Measurements from ENCODE around the gene PLA2G4C.

Gene PLA2G4C, protein sequence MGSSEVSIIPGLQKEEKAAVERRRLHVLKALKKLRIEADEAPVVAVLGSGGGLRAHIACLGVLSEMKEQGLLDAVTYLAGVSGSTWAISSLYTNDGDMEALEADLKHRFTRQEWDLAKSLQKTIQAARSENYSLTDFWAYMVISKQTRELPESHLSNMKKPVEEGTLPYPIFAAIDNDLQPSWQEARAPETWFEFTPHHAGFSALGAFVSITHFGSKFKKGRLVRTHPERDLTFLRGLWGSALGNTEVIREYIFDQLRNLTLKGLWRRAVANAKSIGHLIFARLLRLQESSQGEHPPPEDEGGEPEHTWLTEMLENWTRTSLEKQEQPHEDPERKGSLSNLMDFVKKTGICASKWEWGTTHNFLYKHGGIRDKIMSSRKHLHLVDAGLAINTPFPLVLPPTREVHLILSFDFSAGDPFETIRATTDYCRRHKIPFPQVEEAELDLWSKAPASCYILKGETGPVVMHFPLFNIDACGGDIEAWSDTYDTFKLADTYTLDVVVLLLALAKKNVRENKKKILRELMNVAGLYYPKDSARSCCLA

GRCh38 chr19:48110350-48110966 is at the start of gene PLA2G4C:
Gene PLA2G4C, minus strand, starts transcription at chr19:48110817. Its CDS starts 4,288 bp downstream, at chr19:48106529.
- peak; percentile 85 for DNase-seq

GRCh38 chr19:48158210-48158790 is 47.7 kb upstream of the PLA2G4C start:
- DNase-seq, result no peak

DNA sequence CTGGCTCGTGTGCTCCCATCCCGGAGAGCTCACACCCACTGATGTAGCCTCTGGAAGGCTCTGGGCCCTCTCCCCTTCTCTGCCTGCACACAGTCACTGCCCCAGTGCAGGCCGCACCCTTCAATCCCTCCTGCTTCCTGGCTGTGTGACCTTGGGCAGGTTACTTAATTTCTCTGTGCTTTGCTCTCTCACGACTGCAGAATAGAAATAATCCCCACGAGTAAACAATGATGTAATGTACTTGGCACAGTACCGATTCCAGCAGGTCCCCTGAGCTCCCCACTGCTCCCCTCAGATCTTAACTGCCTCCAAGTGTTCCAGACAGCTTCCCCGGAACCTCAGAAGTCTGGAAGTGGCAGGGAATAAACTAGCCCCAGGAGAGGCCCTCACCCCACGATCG is 43.4 kb upstream of the PLA2G4C start:
- no peak for DNase-seq

DNA sequence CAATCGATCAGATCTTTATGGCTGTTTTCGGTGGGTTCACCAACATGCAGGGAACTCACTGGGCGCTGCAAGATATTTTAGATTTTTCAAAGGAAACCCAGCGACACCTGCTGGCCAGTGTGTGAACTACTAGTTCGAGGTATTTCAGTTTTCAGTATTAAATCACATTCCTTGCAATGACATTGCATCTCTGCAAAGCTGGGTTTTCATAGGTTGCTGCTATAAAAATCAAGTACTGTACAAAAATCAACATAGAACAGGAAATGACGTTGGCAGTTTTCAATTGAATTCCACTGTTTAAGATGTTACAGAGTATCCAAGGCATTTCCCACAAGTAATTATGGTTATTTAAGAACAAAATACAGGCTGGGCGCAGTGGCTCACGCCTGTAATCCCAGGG is 41.9 kb upstream of the PLA2G4C start:
- peak; percentile 59 for DNase-seq

GRCh38 chr19:48149430-48149829 is 38.8 kb upstream of the PLA2G4C start:
- DNase-seq, result no peak

- no peak for DNase-seq
Measured at GRCh38 chr19:48148576-48148975, 38.0 kb upstream of the PLA2G4C start.

- no peak for DNase-seq
Measured at GRCh38 chr19:48147597-48148175, 37.1 kb upstream of the PLA2G4C start.

DNA sequence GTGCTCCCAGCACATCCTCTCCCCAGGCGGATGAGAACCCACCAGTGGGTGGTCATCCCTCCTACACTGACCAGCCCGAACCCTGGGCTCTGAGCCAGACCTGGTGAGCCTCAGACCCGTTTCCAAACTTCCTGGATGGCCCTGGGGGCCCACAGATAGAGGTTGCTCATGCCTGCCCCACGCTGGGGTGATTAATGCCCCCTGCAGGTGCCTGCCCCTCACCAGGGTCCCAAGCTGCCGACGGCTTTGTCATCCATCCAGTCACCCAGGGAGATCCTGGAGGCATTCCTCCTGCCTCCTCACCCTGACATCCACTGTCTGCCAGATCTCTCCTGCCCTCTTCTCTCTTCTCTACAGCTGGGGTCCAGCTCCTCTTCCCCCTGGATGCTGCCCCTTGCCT is 28.4 kb upstream of the PLA2G4C start:
- no peak for DNase-seq

- DNase-seq, result no peak
Measured at GRCh38 chr19:48137411-48137810, 26.8 kb upstream of the PLA2G4C start.

GRCh38 chr19:48136547-48136946 is 25.9 kb upstream of the PLA2G4C start:
- no peak for DNase-seq

- DNase-seq, result no peak
Measured at GRCh38 chr19:48135411-48135810, 24.8 kb upstream of the PLA2G4C start.

GRCh38 chr19:48133094-48133493 is 22.5 kb upstream of the PLA2G4C start:
- DNase-seq, result no peak

DNA sequence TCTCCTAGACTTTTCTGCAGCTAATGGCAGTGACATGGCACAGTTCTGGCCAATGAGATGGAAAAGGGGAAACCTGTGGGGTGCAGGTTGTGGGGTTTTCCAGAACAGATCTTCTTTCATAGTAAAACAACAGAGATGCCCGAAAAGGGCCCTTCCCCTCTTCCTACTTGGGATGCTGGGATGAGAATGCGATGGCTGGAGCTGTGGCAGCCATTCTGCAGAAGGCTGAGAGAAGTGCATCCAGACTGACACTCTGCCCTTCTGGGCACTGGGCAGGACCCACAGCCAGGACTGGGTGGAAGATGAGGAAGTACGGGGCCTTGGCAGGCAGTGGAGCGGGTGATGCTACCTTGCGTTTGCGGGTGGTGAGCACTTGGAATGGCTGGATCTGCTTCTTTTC is 16.9 kb upstream of the PLA2G4C start:
- no peak for DNase-seq

DNA sequence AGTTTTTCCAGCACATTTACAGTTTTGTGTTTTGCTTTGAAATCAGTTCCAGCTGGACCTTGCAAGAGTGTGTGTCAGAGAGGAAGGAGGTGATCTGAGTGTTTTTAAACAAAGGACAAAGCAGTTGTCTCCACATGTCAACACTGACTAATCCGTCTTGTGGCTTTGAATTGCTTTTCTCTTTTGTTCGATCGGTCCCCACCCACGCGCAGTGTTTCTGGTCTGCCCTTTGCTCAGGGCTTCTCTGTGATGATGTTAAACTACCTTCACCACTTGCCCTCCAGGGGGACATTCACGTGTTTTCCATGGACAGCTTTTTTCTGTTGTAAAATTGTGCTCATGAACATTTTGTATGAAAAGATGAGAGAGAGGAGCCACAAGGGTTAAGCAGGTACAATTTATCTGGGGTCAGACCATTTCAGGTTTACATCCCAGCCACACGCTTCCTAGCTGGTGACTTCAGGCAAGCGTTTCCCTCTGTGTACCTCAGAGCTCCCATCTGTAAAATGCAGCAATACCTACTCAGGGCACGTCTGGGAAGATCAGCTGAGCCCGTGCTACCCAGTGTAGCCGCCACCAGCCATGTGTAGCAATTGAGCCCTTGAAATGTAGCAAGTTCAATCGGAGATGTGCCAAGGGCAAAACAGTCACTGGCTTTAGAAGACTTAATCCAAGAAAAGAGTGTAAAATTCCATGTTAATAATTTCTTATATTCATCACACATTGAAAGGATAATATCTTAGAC is 13.5 kb upstream of the PLA2G4C start:
- DNase-seq, result peak; percentile 47

DNA sequence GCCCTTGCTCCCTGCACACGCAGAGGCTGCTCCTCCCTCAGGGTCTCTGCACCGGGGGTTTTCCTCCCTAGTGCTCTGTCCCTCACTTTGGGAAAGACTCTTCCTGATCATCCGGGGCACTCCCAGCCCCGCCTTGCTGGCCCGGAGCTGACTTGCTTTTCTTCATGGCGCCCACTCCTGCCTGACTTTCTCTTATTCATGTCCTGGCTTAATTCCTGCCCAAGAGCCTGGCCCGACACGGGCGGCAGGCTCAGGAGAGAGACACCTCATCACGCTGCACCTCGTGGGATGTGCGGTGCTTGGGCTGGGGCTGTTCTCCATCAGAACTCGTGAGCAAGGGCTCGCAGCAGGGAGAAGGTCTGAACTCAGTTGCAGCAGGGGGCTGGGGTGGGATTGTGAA is 11.8 kb upstream of the PLA2G4C start:
- DNase-seq, result no peak

DNA sequence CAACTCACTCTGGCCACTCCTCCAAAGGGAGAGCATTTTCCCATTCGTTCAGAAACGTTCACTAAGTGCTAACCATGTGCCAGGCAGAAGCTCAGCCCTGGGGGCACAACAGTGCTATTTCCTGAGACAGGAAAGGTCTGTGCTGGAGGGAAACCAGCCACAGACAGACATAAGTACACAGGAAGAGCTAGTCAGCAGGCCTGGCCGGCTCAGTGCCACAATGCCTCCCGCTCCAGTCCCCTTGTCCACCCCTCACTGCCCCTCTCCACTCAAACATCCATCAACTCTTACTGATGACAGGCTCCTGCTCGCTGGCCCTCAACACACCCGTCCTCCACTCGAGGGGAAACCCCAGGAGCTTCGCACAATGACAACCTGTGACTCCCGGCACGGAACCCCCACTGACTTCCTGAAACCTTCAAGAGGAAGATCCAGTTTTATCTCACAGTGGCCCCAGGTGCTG is 11.3 kb upstream of the PLA2G4C start:
- DNase-seq, result no peak

DNA sequence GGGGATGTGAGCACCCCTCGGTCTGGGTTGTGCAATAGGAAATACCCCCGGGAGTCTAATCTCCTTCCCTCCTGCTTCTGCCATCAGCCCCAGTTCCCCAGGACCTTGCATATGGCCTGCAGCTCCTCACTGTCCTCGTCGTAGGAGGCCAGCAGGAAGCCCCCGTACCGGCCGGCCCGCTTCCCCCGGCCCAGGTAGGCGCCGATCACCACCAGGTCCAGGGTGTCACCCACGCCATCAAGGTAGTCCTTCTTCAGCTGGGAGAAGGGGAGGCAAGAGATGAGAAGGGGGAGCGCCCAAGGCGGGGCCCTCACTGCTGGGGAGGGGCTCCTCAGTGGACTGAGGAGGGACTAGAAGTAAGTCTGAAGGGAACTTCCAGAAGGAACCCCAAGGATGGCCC is 10.4 kb upstream of the PLA2G4C start:
- no peak for DNase-seq

DNA sequence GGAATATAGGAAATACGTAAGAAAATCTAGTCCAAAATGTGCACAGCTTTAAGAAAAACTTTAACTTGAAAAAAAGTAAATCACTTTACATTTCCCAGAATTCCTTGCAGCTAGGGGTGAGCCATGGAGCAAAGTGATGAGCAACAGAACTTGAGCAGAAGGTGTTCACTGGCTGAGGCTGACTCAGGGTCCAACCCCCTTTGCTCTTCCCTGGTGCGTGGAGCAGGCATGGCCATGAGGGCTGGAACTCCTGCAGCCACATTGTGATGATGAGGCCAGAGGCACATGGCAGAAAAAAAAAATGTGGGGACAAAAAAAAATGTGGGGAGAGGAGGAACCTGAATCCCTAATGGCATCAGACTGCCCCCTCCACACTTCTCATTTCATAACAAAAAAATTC is 9.9 kb upstream of the PLA2G4C start:
- DNase-seq, result no peak

- DNase-seq, result no peak
Measured at GRCh38 chr19:48118131-48118517, 7.5 kb upstream of the PLA2G4C start.

- no peak for DNase-seq
Measured at GRCh38 chr19:48117515-48118130, 7.0 kb upstream of the PLA2G4C start.

GRCh38 chr19:48113190-48113917 is 2.7 kb upstream of the PLA2G4C start:
- no peak for DNase-seq

DNA sequence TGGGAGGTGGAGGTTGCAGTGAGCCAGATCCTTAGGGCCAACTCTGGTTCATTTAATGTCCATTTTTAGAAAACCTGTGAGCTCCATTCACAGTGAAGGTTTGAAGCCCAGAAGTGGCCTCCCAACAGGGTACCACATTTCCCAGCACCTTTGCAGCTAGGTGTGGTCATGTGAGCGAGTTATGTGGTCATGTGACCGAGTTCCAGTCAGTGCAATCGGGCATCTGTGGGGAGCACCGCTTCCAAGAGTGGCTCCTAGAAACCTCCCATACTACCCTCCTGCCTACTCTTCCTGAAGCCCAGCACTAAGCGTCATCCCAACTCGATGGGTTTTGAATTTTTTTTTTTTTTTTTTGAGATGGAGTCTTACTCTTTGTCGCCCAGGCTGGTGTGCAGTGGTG is 663 bp upstream of the PLA2G4C start:
- DNase-seq, result no peak
